Muscle layer of colon (tissue), 2 donors: ENCODE measurements around the gene KLHL6.

Experiments
- H3K27ac ChIP-seq: one replicate; pipeline ENCODE4 v1.7.0; 2013; ENCODE audit warnings: low read depth, mild to moderate bottlenecking, low read length, moderate library complexity
- H3K27me3 ChIP-seq, 2 donors: one replicate each; pipeline ENCODE4 v1.7.0; 2013; ENCODE audit warnings: low read length in 2 of 2, mild to moderate bottlenecking in 2 of 2; ENCODE audit not compliant: insufficient read depth in 2 of 2, control insufficient read depth in 1 of 2
- H3K36me3 ChIP-seq: one replicate; pipeline ENCODE4 v1.7.0; 2013; ENCODE audit warnings: mild to moderate bottlenecking, low read length; ENCODE audit not compliant: insufficient read depth
- H3K4me1 ChIP-seq: one replicate; pipeline ENCODE4 v1.7.0; 2013; ENCODE audit warnings: mild to moderate bottlenecking, low read length; ENCODE audit not compliant: insufficient read depth
- H3K4me3 ChIP-seq, 2 donors: one replicate each; pipeline ENCODE4 v1.7.0; 2013; ENCODE audit warnings: low read length in 2 of 2, low read depth in 1 of 2, mild to moderate bottlenecking in 1 of 2, moderate library complexity in 1 of 2
- H3K9ac ChIP-seq: one replicate; pipeline ENCODE4 v1.7.0; 2013; ENCODE audit warnings: low read length
- H3K9me3 ChIP-seq: one replicate; pipeline ENCODE4 v1.7.0; 2013; ENCODE audit warnings: mild to moderate bottlenecking, low read length
- donor health status: abdominal sarcoma.
- donor health status: Adenocarcinoma of cecum.

KLHL6 gene

GRCh38 chr3:183563536-183563874 lies 8.0 kb upstream of the KLHL6 start:
- H3K36me3 ChIP-seq: no peaks in the 10 kb centered on the region
- H3K4me1 ChIP-seq: no peaks in the 10 kb centered on the region
- H3K27ac ChIP-seq: no peak overlapping the region
- H3K27me3 ChIP-seq: no peaks in the 10 kb centered on the region
- no peak overlapping the region for H3K4me3 ChIP-seq
- no peak overlapping the region for H3K9ac ChIP-seq
- no peaks in the 10 kb centered on the region for H3K9me3 ChIP-seq

- Histone ChIP-seq H3K27ac (no peak overlapping the region), H3K4me1 (no peaks in the 10 kb centered on the region), H3K36me3 (no peaks in the 10 kb centered on the region), H3K4me3 (no peak overlapping the region), H3K9me3 (no peaks in the 10 kb centered on the region), H3K27me3 (no peaks in the 10 kb centered on the region), H3K9ac (no peak overlapping the region)
Measured at GRCh38 chr3:183560607-183561006, 5.1 kb upstream of the KLHL6 start.

GRCh38 chr3:183558495-183558894 lies 3.0 kb upstream of the KLHL6 start:
- Histone ChIP-seq H3K9me3 (no peaks in the 10 kb centered on the region), H3K4me1 (no peaks in the 10 kb centered on the region), H3K4me3 (no peak overlapping the region), H3K27ac (no peak overlapping the region), H3K9ac (no peak overlapping the region), H3K36me3 (no peaks in the 10 kb centered on the region), H3K27me3 (no peaks in the 10 kb centered on the region)

- H3K4me1 ChIP-seq: no peaks in the 10 kb centered on the region
Measured at GRCh38 chr3:183556722-183557121, 1.2 kb upstream of the KLHL6 start.

GRCh38 chr3:183554377-183554776 lies 1.1 kb downstream of the KLHL6 start:
- Histone ChIP-seq H3K27ac (no peak overlapping the region), H3K9ac (no peak overlapping the region), H3K4me3 (no peak overlapping the region), H3K36me3 (no peaks in the 10 kb centered on the region), H3K27me3 (no peaks in the 10 kb centered on the region), H3K4me1 (no peaks in the 10 kb centered on the region), H3K9me3 (no peaks in the 10 kb centered on the region)

More at GRCh38 chr3:183556722-183557121, 1.2 kb upstream of the KLHL6 start:
- no peak overlapping the region for H3K27ac ChIP-seq
- no peak overlapping the region for H3K9ac ChIP-seq
- no peaks in the 10 kb centered on the region for H3K36me3 ChIP-seq
- H3K27me3 ChIP-seq: no peaks in the 10 kb centered on the region
- H3K4me3 ChIP-seq: no peak overlapping the region
- H3K9me3 ChIP-seq: no peaks in the 10 kb centered on the region

- H3K36me3 ChIP-seq: no peaks in the 10 kb centered on the region
- no peak overlapping the region for H3K27ac ChIP-seq
- no peak overlapping the region for H3K9ac ChIP-seq
- H3K4me3 ChIP-seq: no peak overlapping the region
- H3K27me3 ChIP-seq: no peaks in the 10 kb centered on the region
- H3K4me1 ChIP-seq: no peaks in the 10 kb centered on the region
- no peaks in the 10 kb centered on the region for H3K9me3 ChIP-seq
Measured at GRCh38 chr3:183553334-183554026, 2.0 kb downstream of the KLHL6 start.

- Histone ChIP-seq H3K27ac (no peak overlapping the region), H3K4me1 (no peaks in the 10 kb centered on the region), H3K27me3 (no peaks in the 10 kb centered on the region), H3K9me3 (no peaks in the 10 kb centered on the region), H3K36me3 (no peaks in the 10 kb centered on the region), H3K9ac (no peak overlapping the region), H3K4me3 (no peak overlapping the region)
Measured at GRCh38 chr3:183551930-183552329, 3.6 kb downstream of the KLHL6 start.

GRCh38 chr3:183548262-183548769 lies 7.2 kb downstream of the KLHL6 start:
- H3K9me3 ChIP-seq: no peaks in the 10 kb centered on the region
- no peaks in the 10 kb centered on the region for H3K27me3 ChIP-seq
- H3K4me1 ChIP-seq: no peaks in the 10 kb centered on the region
- no peak overlapping the region for H3K4me3 ChIP-seq
- H3K27ac ChIP-seq: no peak overlapping the region
- no peaks in the 10 kb centered on the region for H3K36me3 ChIP-seq
- no peak overlapping the region for H3K9ac ChIP-seq

GRCh38 chr3:183546625-183547024 lies 8.9 kb downstream of the KLHL6 start:
- Histone ChIP-seq H3K4me3 (no peak overlapping the region), H3K4me1 (no peaks in the 10 kb centered on the region), H3K9ac (no peak overlapping the region), H3K9me3 (no peaks in the 10 kb centered on the region), H3K27ac (no peak overlapping the region), H3K36me3 (no peaks in the 10 kb centered on the region), H3K27me3 (no peaks in the 10 kb centered on the region)

GRCh38 chr3:183545708-183546107 lies 9.8 kb downstream of the KLHL6 start:
- H3K27me3 ChIP-seq: no peaks in the 10 kb centered on the region
- no peak overlapping the region for H3K27ac ChIP-seq
- H3K4me3 ChIP-seq: no peak overlapping the region
- no peak overlapping the region for H3K9ac ChIP-seq
- H3K4me1 ChIP-seq: no peaks in the 10 kb centered on the region
- H3K9me3 ChIP-seq: no peaks in the 10 kb centered on the region
- no peaks in the 10 kb centered on the region for H3K36me3 ChIP-seq

- Histone ChIP-seq H3K4me3 (no peak overlapping the region), H3K9me3 (no peaks in the 10 kb centered on the region), H3K36me3 (no peaks in the 10 kb centered on the region), H3K27me3 (no peaks in the 10 kb centered on the region), H3K4me1 (no peaks in the 10 kb centered on the region), H3K27ac (no peak overlapping the region), H3K9ac (no peak overlapping the region)
Measured at GRCh38 chr3:183542355-183542754, 13.2 kb downstream of the KLHL6 start.

GRCh38 chr3:183541738-183542137 lies 13.8 kb downstream of the KLHL6 start:
- Histone ChIP-seq H3K27me3 (no peaks in the 10 kb centered on the region), H3K4me1 (no peaks in the 10 kb centered on the region), H3K36me3 (no peaks in the 10 kb centered on the region), H3K9ac (no peak overlapping the region), H3K9me3 (no peaks in the 10 kb centered on the region), H3K4me3 (no peak overlapping the region), H3K27ac (no peak overlapping the region)
